Prostate gland (tissue), 2 donors: ENCODE measurements around the gene RTN1.

ENCODE experiments used
- CTCF ChIP-seq, 4 experiments: fragments of 200-600 bp in 2 of 4; fragments of 450-650 bp in 2 of 4; sonication (generic) in 2 of 4; IDR thresholded peaks; 1 replicate in 3 of 4; 2 replicates in 1 of 4; pipeline ENCODE4 v1.5.1; 2016 to 2019; ENCODE audit warnings: antibody characterized with exemption in 4 of 4, mild to moderate bottlenecking in 2 of 4, moderate library complexity in 2 of 4
- POLR2A ChIP-seq: fragments of 450-650 bp; IDR thresholded peaks from one replicate; pipeline ENCODE4 v1.6.1; 2016; ENCODE audit warnings: antibody characterized with exemption, mild to moderate bottlenecking
- POLR2AphosphoS5 ChIP-seq: sonication (generic); formaldehyde crosslinking; IDR thresholded peaks from one replicate; pipeline ENCODE4 v1.6.1; 2017; ENCODE audit warnings: antibody characterized with exemption

DNA sequence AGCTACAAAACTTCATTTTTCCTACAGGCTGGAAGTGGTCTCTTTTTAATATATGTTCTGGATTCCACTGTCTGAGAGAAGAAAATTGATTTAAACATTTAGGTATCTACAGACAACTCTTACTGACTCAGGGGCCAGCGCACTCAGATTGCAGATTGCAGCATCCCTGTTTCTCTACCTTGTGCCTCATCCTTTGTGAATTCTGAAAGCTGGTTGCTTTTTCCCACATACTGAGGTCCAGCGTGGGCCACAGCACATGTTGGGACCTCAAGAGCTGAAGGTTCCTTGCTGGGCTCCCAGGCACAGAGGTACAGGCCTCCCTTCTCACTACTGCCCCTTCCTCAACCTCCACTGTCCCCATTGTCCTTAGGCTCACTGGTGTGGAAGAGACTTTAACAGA is 192.2 kb downstream of the RTN1 start:
- no peak for TF ChIP-seq POLR2A
- no peak for TF ChIP-seq CTCF (IDR thresholded peaks at IDR 0.05)
- TF ChIP-seq POLR2AphosphoS5 = no peak
